ENCODE results near the gene NAV3.

The NAV3 gene

DNA sequence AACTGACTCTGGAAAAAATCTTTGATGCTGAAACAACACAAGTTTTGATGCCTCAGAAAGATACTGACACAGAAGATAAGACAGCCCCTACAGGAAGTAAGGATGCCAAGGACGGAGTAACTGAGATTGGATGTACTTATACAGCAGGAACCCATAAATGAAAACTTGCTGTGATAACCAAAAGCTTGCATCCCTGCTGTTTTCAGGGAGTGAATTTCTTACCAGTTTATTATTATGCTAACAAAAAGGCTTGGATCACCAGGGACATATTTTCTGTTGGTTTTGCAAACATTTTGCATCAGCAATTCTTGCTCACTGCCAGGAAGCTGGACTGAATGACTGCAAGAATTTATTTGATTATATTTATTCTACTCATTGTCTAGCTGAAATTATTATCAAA lies 197.7 kb downstream of the NAV3 start:
- H3K79me2 ChIP-seq (ENCODE audit: low read length): no peaks in the 10 kb centered on the region

GRCh38 chr12:78034025-78034424 lies 203.3 kb downstream of the NAV3 start:
- no peak for DNase-seq
- Histone ChIP-seq H3K9me2 (replicated peaks; ENCODE audit: insufficient read depth, low read length) (no peaks in the 10 kb centered on the region), H3K4me1 (ENCODE audit: low read length) (no peaks in the 10 kb centered on the region), H3K36me3 (replicated peaks; ENCODE audit: insufficient read depth, low read length) (no peaks in the 10 kb centered on the region), H3K79me2 (ENCODE audit: low read length) (no peaks in the 10 kb centered on the region), H3F3A (ENCODE audit: insufficient read depth, low read length) (no peaks in the 10 kb centered on the region), H3K27ac (ENCODE audit: low read length) (no peak overlapping the region), H2AFZ (ENCODE audit: low read length) (no peak overlapping the region), H3K4me3 (ENCODE audit: low read length) (no peak overlapping the region), H3K9me3 (replicated peaks; ENCODE audit: insufficient read depth, low read length) (no peaks in the 10 kb centered on the region), H3K9ac (ENCODE audit: low read length) (no peak overlapping the region), H4K20me1 (ENCODE audit: insufficient read depth, low read length) (no peaks in the 10 kb centered on the region), H3K4me2 (ENCODE audit: low read depth, low read length) (no peak overlapping the region), H3K27me3 (replicated peaks; ENCODE audit: insufficient read depth, low read length) (no peaks in the 10 kb centered on the region)
- TF ChIP-seq EZH2 (optimal IDR thresholded peaks at IDR 0.05; ENCODE audit: low read depth, low read length): no peak

More for the DNA sequence above, 197.7 kb downstream of the NAV3 start:
- no peaks in the 10 kb centered on the region for H3K27me3 ChIP-seq (replicated peaks; ENCODE audit: insufficient read depth, low read length)
- H2AFZ ChIP-seq (ENCODE audit: low read length): no peak overlapping the region
- H3F3A ChIP-seq (ENCODE audit: insufficient read depth, low read length): no peaks in the 10 kb centered on the region
- no peaks in the 10 kb centered on the region for H3K4me1 ChIP-seq (ENCODE audit: low read length)
- H3K27ac ChIP-seq (ENCODE audit: low read length): no peak overlapping the region
- TF ChIP-seq, protein P1, sequence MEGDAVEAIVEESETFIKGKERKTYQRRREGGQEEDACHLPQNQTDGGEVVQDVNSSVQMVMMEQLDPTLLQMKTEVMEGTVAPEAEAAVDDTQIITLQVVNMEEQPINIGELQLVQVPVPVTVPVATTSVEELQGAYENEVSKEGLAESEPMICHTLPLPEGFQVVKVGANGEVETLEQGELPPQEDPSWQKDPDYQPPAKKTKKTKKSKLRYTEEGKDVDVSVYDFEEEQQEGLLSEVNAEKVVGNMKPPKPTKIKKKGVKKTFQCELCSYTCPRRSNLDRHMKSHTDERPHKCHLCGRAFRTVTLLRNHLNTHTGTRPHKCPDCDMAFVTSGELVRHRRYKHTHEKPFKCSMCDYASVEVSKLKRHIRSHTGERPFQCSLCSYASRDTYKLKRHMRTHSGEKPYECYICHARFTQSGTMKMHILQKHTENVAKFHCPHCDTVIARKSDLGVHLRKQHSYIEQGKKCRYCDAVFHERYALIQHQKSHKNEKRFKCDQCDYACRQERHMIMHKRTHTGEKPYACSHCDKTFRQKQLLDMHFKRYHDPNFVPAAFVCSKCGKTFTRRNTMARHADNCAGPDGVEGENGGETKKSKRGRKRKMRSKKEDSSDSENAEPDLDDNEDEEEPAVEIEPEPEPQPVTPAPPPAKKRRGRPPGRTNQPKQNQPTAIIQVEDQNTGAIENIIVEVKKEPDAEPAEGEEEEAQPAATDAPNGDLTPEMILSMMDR (IDR thresholded peaks at IDR 0.05; ENCODE audit: low read length): no peak
- TF ChIP-seq EZH2 (optimal IDR thresholded peaks at IDR 0.05; ENCODE audit: low read depth, low read length) (no peak), EZH2phosphoT487 (IDR thresholded peaks at IDR 0.05; ENCODE audit: low read length) (no peak)
- H3K4me2 ChIP-seq (ENCODE audit: low read depth, low read length): no peak overlapping the region
- no peaks in the 10 kb centered on the region for H3K9me3 ChIP-seq (replicated peaks; ENCODE audit: insufficient read depth, low read length)
- H4K20me1 ChIP-seq (ENCODE audit: insufficient read depth, low read length): no peaks in the 10 kb centered on the region
- no peak overlapping the region for H3K9ac ChIP-seq (ENCODE audit: low read length)
- no peaks in the 10 kb centered on the region for H3K36me3 ChIP-seq (replicated peaks; ENCODE audit: insufficient read depth, low read length)
- no peak for DNase-seq
- no peak overlapping the region for H3K4me3 ChIP-seq (ENCODE audit: low read length)
- H3K9me2 ChIP-seq (replicated peaks; ENCODE audit: insufficient read depth, low read length): no peaks in the 10 kb centered on the region

GRCh38 chr12:78035901-78036606 lies 205.4 kb downstream of the NAV3 start:
- no peak overlapping the region for H3K9ac ChIP-seq (ENCODE audit: low read length)
- no peak for DNase-seq
- no peak overlapping the region for H3K4me2 ChIP-seq (ENCODE audit: low read depth, low read length)

More at GRCh38 chr12:78035901-78036606, 205.4 kb downstream of the NAV3 start:
- Histone ChIP-seq H3F3A (ENCODE audit: insufficient read depth, low read length) (no peaks in the 10 kb centered on the region), H3K9me2 (replicated peaks; ENCODE audit: insufficient read depth, low read length) (no peaks in the 10 kb centered on the region), H3K9me3 (replicated peaks; ENCODE audit: insufficient read depth, low read length) (no peaks in the 10 kb centered on the region), H3K27ac (ENCODE audit: low read length) (no peak overlapping the region), H2AFZ (ENCODE audit: low read length) (no peak overlapping the region), H3K4me3 (ENCODE audit: low read length) (no peak overlapping the region), H4K20me1 (ENCODE audit: insufficient read depth, low read length) (no peaks in the 10 kb centered on the region), H3K27me3 (replicated peaks; ENCODE audit: insufficient read depth, low read length) (no peaks in the 10 kb centered on the region), H3K79me2 (ENCODE audit: low read length) (no peaks in the 10 kb centered on the region), H3K4me1 (ENCODE audit: low read length) (no peaks in the 10 kb centered on the region), H3K36me3 (replicated peaks; ENCODE audit: insufficient read depth, low read length) (no peaks in the 10 kb centered on the region)
- TF ChIP-seq EZH2phosphoT487 (IDR thresholded peaks at IDR 0.05; ENCODE audit: low read length): no peak
- TF ChIP-seq EZH2 (optimal IDR thresholded peaks at IDR 0.05; ENCODE audit: low read depth, low read length): no peak
- TF ChIP-seq, protein P1 (IDR thresholded peaks at IDR 0.05; ENCODE audit: low read length): no peak
